GM12801 (cell line): ENCODE results near the gene TMEM109.

Experiments
- TF ChIP-seq, protein P1 (sequence below): IDR thresholded peaks from one replicate; pipeline ENCODE4 v1.5.1; 2011; ENCODE audit warnings: control low read depth; ENCODE audit not compliant: insufficient read length; ENCODE audit errors: extremely low read depth

The TMEM109 gene

DNA sequence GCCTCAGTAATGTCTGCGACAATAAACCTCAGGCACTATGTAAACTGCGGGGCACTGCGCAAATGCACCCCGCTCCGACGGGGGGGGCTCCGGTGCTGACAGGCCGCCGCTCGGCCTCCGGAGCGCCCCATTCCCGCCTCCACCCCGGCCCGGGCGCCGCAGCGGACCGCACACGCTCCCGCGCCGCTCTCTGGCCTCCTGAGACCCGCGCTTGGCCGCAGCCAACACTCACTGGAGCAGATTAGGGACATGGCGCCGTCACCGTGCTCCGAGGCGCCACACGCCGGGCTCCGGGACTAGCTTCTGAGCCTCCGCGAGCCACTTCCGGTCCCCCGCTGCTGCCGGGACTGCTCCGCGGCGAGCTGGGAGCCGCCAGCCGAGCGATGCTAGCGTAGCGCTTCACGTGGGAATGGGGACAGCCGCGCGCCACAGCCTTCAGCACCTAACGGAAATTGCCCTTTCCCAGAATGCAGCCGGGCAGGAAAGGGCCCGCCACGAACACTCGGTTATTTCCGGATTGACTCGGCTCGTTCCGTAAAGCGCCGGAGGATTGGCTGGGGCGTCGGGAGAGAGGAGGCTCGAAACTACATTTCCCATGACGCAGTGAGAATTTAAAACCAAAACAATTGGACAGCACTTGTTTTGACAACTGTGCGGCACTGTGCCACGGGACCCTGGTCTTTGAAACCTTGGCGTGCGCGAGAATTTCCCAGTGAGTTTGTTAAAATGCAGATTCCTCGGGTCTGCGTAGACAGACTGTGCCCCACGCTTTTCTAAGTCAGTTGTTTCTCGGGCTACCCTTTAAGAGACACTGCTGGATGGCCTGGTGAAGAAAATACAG lies 7.6 kb upstream of the TMEM109 start, which contains the start of gene PRPF19:
PRPF19 (minus strand) TSS at position 454 of the 841 bp plus-strand sequence; CDS start at position 251, 203 bp downstream.
- TF ChIP-seq, protein P1, sequence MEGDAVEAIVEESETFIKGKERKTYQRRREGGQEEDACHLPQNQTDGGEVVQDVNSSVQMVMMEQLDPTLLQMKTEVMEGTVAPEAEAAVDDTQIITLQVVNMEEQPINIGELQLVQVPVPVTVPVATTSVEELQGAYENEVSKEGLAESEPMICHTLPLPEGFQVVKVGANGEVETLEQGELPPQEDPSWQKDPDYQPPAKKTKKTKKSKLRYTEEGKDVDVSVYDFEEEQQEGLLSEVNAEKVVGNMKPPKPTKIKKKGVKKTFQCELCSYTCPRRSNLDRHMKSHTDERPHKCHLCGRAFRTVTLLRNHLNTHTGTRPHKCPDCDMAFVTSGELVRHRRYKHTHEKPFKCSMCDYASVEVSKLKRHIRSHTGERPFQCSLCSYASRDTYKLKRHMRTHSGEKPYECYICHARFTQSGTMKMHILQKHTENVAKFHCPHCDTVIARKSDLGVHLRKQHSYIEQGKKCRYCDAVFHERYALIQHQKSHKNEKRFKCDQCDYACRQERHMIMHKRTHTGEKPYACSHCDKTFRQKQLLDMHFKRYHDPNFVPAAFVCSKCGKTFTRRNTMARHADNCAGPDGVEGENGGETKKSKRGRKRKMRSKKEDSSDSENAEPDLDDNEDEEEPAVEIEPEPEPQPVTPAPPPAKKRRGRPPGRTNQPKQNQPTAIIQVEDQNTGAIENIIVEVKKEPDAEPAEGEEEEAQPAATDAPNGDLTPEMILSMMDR: no peak

DNA sequence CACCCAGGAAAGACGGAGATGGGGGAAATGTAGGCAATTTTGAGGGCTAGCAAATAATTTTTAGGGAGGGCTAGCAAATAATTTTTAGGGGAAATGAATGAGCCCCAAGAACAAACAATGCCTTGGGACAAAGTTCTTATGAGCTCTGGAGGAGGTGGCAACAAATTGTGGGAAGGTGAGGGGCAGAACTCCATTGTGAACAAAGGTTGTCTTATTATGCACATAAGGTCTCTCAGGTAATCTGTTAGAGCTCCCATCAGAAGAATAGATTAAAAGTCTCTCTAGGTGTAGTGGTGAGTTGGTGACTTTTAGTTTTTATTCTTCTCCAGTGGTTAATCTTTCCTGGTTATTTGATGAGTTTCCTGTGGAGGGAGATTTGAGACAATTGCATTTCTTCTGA lies 5.2 kb upstream of the TMEM109 start:
- TF ChIP-seq, protein P1: no peak

DNA sequence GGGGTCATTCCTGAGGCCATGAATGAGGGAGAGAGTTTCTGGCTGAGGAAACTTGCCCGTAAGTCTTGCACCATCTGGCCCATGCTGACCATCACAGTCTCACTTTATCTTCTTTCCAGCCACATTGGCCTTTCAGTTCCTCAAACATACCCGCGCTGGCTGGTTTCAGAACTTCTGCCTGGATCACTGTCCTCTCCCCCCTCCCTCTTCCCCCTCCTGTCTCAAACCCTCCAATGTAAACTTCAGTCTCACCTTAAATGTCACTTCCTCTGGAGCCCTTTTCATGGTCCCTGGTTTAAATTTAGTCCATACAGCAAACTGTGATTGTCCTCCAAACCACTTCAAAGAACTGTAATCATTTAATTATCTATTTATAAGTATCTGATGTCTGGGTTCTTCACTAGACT lies 3.7 kb upstream of the TMEM109 start:
- TF ChIP-seq, protein P1: no peak

DNA sequence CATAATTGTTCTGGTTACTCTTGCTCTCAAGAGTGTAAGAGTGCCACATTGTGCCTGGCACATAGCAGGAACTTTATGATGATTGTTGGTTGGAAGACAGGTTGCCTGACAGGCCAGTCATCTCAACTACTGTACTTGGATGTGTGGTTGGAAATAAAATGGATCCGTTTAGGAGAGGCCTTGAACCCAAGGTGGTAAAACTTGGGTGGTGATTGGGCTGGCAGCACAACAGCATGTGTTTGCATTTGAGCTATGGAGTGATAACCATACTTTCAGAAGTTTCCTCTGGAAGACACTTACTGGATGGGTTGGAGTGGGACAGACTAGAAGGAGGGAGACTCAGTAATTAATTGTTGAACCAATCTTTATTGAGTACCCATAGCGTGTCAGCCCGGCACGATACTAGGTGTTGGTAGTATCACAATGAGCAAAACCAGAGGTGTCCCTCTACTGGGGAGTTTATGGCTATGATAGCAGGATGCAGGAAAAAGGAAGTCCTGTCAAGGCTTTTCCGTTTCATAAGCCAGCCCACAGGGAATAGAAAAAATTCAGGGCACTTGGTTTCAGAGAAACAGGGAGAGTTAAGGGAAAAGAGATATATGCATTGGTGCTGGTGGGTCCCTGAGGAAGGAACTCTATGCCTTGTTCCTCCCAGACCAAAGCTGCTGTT lies 3.1 kb upstream of the TMEM109 start:
- TF ChIP-seq, protein P1: no peak

DNA sequence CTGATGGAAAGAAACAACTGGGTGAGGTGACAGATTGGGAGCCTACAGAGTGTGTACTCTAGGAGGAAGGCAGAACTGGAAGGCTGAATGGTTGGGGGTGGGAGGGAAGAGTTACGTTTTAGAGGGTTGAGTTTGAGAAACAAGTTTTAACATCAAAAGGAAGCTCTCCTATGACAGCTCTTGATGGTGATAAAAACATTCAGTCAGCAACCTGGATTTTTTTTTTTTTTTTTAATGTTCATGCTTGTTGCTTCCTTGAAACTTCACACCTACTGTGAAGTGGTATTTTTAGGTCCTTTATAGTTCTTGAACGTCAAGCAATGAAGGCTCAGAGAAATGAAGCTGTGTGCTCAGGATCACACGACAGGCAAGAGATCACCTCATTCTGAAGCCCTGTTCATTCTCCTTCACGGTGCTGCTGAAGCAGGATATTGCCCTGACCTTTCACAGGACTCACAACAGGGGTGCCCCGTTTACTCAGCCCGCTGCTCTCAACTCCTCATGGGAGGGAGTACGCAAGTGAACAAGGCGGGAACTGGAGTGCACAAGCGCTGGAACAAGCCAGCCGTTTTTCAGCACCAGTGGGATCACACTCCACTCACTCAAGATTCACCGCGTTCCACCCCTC lies 1.6 kb upstream of the TMEM109 start:
- TF ChIP-seq, protein P1: no peak

DNA sequence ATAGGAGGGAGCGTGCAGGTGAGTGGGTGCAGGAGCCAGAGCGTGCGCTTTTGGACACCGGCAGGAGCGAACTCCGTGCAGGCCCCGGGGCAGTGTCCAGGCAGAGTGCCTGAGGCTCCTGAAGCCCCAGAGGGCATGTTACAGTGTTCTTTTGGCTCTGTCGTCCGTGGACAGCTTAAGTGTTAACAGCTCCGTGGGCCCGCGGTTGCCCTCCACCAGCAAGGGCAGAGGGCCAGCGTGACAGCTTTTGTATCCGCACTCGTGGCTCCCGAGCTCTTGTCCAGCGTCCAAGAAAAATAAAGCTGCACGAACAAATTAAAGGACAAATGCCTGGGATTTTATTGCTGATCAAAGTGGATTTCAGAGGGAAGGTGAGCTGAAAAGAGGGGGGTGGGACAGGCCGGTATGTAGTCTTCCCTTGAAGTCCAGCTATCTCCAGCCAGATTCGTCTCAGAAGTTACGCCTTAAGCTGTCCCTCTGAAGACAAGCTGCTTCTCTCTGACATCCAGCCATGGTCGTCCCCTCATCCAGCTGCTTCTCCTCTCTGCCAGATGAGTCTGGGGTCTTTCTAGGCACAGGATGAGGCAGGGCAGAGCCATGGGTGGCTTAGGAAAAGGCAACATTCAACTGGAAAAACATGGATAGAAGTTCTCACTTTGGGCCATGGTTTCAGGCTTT lies 968 bp upstream of the TMEM109 start:
- TF ChIP-seq, protein P1: no peak
